ENCODE data around the gene EPM2AIP1. TPM values are rescaled to one million over a fixed set of nuclear protein-coding genes. Genes with fewer than 3 reads are reported as not detected.
A peak's percentile ranks its signal among the peaks of the same experiment; 100 is the strongest.
"Not testable (repeated sequence)": the region's sequence is repeated elsewhere in the genome, so short reads cannot be mapped to it uniquely, and the experiment has no call there.

Gene EPM2AIP1
- total RNA-seq, 1 experiment from 2014 or later, result 7.8 TPM

GRCh38 chr3:36957063-36957462, 35.9 kb downstream of the EPM2AIP1 start:
- Histone ChIP-seq H3K36me3 (ENCODE audit: low read depth, low read length) (no peaks in the 10 kb centered on the region), H3K9ac (ENCODE audit: low read length) (no peak overlapping the region), H3K4me2 (ENCODE audit: low read length) (peak overlapping the region; percentile 74; the same call in 1 of the 2 replicates), H3K27me3 (ENCODE audit: low read length) (no peaks in the 10 kb centered on the region), H3K79me2 (ENCODE audit: low read length) (no peaks in the 10 kb centered on the region), H3K9me2 (replicated peaks; ENCODE audit: low read length) (no peaks in the 10 kb centered on the region), H2AFZ (ENCODE audit: low read length) (no peak overlapping the region), H4K20me1 (ENCODE audit: low read length) (no peaks in the 10 kb centered on the region), H3F3A (ENCODE audit: low read length, unreplicated experiment) (peaks cover 3% of the 10 kb centered on the region), H3K4me3 (ENCODE audit: low read length) (no peak overlapping the region), H3K27ac (ENCODE audit: low read length) (peak overlapping the region; percentile 77), H3K4me1 (ENCODE audit: insufficient read depth, low read length) (peaks cover 35% of the 10 kb centered on the region), H3K9me3 (ENCODE audit: low read length) (no peaks in the 10 kb centered on the region)
- DNase-seq (no peak), ATAC-seq (no peak)
- ChIA-PET CTCF (interaction anchor here (0.7 to 1.1 kb wide), 2 partner anchors 64 to 188 kb away, joined by 3 to 5 read pairs; no protein-coding TSS in a partner anchor), POLR2A (ENCODE audit: unreplicated experiment) (no interaction called here)
- no TSS peak for BruUV-seq (replicated peaks)
- TF ChIP-seq EZH2phosphoT487 (IDR thresholded peaks at IDR 0.05; ENCODE audit: borderline replicate concordance, low read length) (no peak), EZH2 (IDR thresholded peaks at IDR 0.05; ENCODE audit: low read length, unreplicated experiment) (no peak), CTCF (conservative IDR thresholded peaks at IDR 0.05; ENCODE audit: low read depth, low read length) (peak; percentile 33; the same call in 1 of the 2 replicates)
- intact Hi-C loops (cut with micrococcal nuclease), result no loop called here

GRCh38 chr3:36956155-36956554, 36.8 kb downstream of the EPM2AIP1 start:
- H3K4me3 ChIP-seq (ENCODE audit: low read length), result no peak overlapping the region
- intact Hi-C loops (cut with micrococcal nuclease), result no loop called here
- DNase-seq, result no peak
- POLR2A ChIA-PET (ENCODE audit: unreplicated experiment), result no interaction called here
- H4K20me1 ChIP-seq (ENCODE audit: low read length), result no peaks in the 10 kb centered on the region
- H3K4me1 ChIP-seq (ENCODE audit: insufficient read depth, low read length), result peaks cover 35% of the 10 kb centered on the region
- ATAC-seq, result no peak
- BruUV-seq (replicated peaks), result no TSS peak
- no peak overlapping the region for H3K9ac ChIP-seq (ENCODE audit: low read length)
- CTCF ChIA-PET, result no interaction called here
- no peaks in the 10 kb centered on the region for H3K36me3 ChIP-seq (ENCODE audit: low read depth, low read length)
- H3K27ac ChIP-seq (ENCODE audit: low read length), result no peak overlapping the region
- no peak overlapping the region for H2AFZ ChIP-seq (ENCODE audit: low read length)
- no peaks in the 10 kb centered on the region for H3K79me2 ChIP-seq (ENCODE audit: low read length)
- no peaks in the 10 kb centered on the region for H3K9me2 ChIP-seq (replicated peaks; ENCODE audit: low read length)
- peaks cover 3% of the 10 kb centered on the region for H3F3A ChIP-seq (ENCODE audit: low read length, unreplicated experiment)
- TF ChIP-seq EZH2 (IDR thresholded peaks at IDR 0.05; ENCODE audit: low read length, unreplicated experiment) (no peak), EZH2phosphoT487 (IDR thresholded peaks at IDR 0.05; ENCODE audit: borderline replicate concordance, low read length) (no peak)
- H3K9me3 ChIP-seq (ENCODE audit: low read length), result no peaks in the 10 kb centered on the region
- H3K4me2 ChIP-seq (ENCODE audit: low read length), result no peak overlapping the region
- H3K27me3 ChIP-seq (ENCODE audit: low read length), result no peaks in the 10 kb centered on the region

- no TSS peak for BruUV-seq (replicated peaks)
Observed at GRCh38 chr3:36954452-36955134, 38.3 kb downstream of the EPM2AIP1 start.

GRCh38 chr3:36947814-36948213, 45.1 kb downstream of the EPM2AIP1 start:
- DNase-seq; BruUV-seq (replicated peaks); CTCF ChIA-PET; H3K27me3 ChIP-seq (ENCODE audit: low read length); H3K4me2 ChIP-seq (ENCODE audit: low read length); H3K4me1 ChIP-seq (ENCODE audit: insufficient read depth, low read length); H3K9ac ChIP-seq (ENCODE audit: low read length); H3K4me3 ChIP-seq (ENCODE audit: low read length); H3K36me3 ChIP-seq (ENCODE audit: low read depth, low read length); H3K9me2 ChIP-seq (replicated peaks; ENCODE audit: low read length); H2AFZ ChIP-seq (ENCODE audit: low read length); intact Hi-C loops (cut with micrococcal nuclease); H4K20me1 ChIP-seq (ENCODE audit: low read length); H3K79me2 ChIP-seq (ENCODE audit: low read length); H3F3A ChIP-seq (ENCODE audit: low read length, unreplicated experiment); ATAC-seq; H3K27ac ChIP-seq (ENCODE audit: low read length); POLR2A ChIA-PET (ENCODE audit: unreplicated experiment); H3K9me3 ChIP-seq (ENCODE audit: low read length): not testable (repeated sequence)

More at GRCh38 chr3:36954452-36955134, 38.3 kb downstream of the EPM2AIP1 start:
- Histone ChIP-seq H3K9ac (ENCODE audit: low read length) (no peak overlapping the region), H3K36me3 (ENCODE audit: low read depth, low read length) (no peaks in the 10 kb centered on the region), H2AFZ (ENCODE audit: low read length) (no peak overlapping the region), H4K20me1 (ENCODE audit: low read length) (no peaks in the 10 kb centered on the region), H3K27ac (ENCODE audit: low read length) (no peak overlapping the region), H3K4me1 (ENCODE audit: insufficient read depth, low read length) (peaks cover 24% of the 10 kb centered on the region), H3K9me3 (ENCODE audit: low read length) (no peaks in the 10 kb centered on the region), H3K9me2 (replicated peaks; ENCODE audit: low read length) (no peaks in the 10 kb centered on the region), H3K79me2 (ENCODE audit: low read length) (no peaks in the 10 kb centered on the region), H3K27me3 (ENCODE audit: low read length) (no peaks in the 10 kb centered on the region), H3K4me2 (ENCODE audit: low read length) (no peak overlapping the region), H3F3A (ENCODE audit: low read length, unreplicated experiment) (peaks cover 3% of the 10 kb centered on the region), H3K4me3 (ENCODE audit: low read length) (no peak overlapping the region)
- CTCF ChIA-PET, result no interaction called here
- ATAC-seq, result no peak
- POLR2A ChIA-PET (ENCODE audit: unreplicated experiment), result no interaction called here
- intact Hi-C loops (cut with micrococcal nuclease), result no loop called here
- peak; percentile 27 for DNase-seq
- no peak for TF ChIP-seq EZH2 (IDR thresholded peaks at IDR 0.05; ENCODE audit: low read length, unreplicated experiment)
- TF ChIP-seq CTCF (conservative IDR thresholded peaks at IDR 0.05; ENCODE audit: low read depth, low read length), result no peak
- no peak for TF ChIP-seq EZH2phosphoT487 (IDR thresholded peaks at IDR 0.05; ENCODE audit: borderline replicate concordance, low read length)
